ENCODE data around the gene CTRB1. TPM values are rescaled to one million over a fixed set of nuclear protein-coding genes. Genes with fewer than 3 reads are reported as not detected.

The CTRB1 gene
- total and polyA plus RNA-seq, 2 of the 8 experiments (the other 6 are each of a cell fraction or from before 2014, with no cell fraction given): not detected

DNA sequence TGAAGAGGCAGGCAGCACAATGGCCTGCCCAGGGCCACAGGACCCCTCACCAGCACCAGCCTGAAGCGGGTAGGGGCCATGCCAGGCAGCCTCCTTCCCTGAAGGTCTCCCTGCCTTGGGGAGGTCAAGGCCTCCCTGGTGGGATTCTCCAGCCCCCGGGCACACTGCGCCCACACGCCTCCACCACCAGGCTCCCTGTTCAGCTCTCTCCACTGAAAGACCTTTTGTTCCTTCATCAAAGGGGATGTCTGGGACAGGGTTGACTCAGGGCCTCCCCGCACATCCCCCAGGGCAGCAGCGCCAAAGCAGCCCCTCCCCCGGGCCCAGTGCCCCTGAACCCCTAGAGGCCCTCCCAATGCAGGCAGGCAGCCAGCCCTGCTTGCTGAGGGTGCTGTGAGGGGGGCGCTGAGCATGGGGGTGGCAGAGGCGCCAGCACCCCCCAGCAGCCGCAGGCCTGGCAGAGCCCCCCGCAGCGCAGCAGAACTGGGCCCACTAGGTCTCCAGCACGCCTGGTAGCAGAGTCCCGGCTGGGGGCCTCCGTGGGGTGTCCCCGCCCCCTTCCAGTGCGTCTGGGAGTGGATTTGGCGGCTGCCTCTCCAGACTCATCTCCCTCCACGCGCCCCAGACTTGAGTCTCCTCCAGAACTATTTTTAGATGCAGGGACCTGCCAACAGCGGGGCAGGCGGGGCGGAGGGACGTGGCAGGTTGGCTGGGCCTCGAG is 19.5 kb downstream of the CTRB1 start (continued):
- TF ChIP-seq SP1 (IDR thresholded peaks at IDR 0.05; ENCODE audit: low read depth, low read length) (no peak), ASH2L (IDR thresholded peaks at IDR 0.05; ENCODE audit: low read length) (no peak), RFX5 (IDR thresholded peaks at IDR 0.05; ENCODE audit: borderline replicate concordance, low read depth, low read length) (no peak), RXRA (IDR thresholded peaks at IDR 0.05; ENCODE audit: insufficient read depth, low read depth, low read length) (no peak), SRF (IDR thresholded peaks at IDR 0.05; ENCODE audit: low read depth, low read length) (no peak), RAD21 (IDR thresholded peaks at IDR 0.05 in 1 of 2, conservative IDR thresholded peaks at IDR 0.05 in 1 of 2; ENCODE audit: low read depth in 2 of 2, low read length in 2 of 2) (no peak)
- TF ChIP-seq, protein P1, sequence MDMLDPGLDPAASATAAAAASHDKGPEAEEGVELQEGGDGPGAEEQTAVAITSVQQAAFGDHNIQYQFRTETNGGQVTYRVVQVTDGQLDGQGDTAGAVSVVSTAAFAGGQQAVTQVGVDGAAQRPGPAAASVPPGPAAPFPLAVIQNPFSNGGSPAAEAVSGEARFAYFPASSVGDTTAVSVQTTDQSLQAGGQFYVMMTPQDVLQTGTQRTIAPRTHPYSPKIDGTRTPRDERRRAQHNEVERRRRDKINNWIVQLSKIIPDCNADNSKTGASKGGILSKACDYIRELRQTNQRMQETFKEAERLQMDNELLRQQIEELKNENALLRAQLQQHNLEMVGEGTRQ (IDR thresholded peaks at IDR 0.05; ENCODE audit: low read length): no peak
- TF ChIP-seq, protein P2, sequence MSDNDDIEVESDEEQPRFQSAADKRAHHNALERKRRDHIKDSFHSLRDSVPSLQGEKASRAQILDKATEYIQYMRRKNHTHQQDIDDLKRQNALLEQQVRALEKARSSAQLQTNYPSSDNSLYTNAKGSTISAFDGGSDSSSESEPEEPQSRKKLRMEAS (IDR thresholded peaks at IDR 0.05): no peak
